Motor neuron (in vitro differentiated cells): ENCODE results near the gene KIAA2012. TPM values are rescaled to one million over a fixed set of nuclear protein-coding genes. Genes with fewer than 3 reads are reported as not detected.

Source experiments
- ATAC-seq, 8 experiments: fragments of 200-7000 bp; cut with Tn5 transposase; replicated peaks in 6 of 8; 2 replicates each; pipeline ENCODE4 v1.8.0; 2021; ENCODE audit warnings: mild to moderate bottlenecking in 8 of 8, moderate library complexity in 8 of 8
- H3K27ac ChIP-seq, 2 donors: fragments of 250-450 bp; sonication (Bioruptor Pico); 2 replicates each; pipeline ENCODE4 v1.9.0; 2021; ENCODE audit warnings: antibody characterized with exemption in 2 of 2, mild to moderate bottlenecking in 2 of 2, moderate library complexity in 1 of 2
- H3K4me1 ChIP-seq, 2 donors: fragments of 250-450 bp; sonication (Bioruptor Pico); replicated peaks in 1 of 2; 2 replicates each; pipeline ENCODE4 v1.6.1; 2021; ENCODE audit warnings: antibody characterized with exemption in 2 of 2, mild to moderate bottlenecking in 2 of 2, moderate library complexity in 1 of 2
- H3K4me3 ChIP-seq, 5 donors: fragments of 250-450 bp; sonication (Bioruptor Pico); 2 replicates each; pipeline ENCODE4 v1.9.0; 2021; ENCODE audit warnings: antibody characterized with exemption in 5 of 5, mild to moderate bottlenecking in 5 of 5, moderate library complexity in 4 of 5
- WGBS, 10 experiments: fragments of 450-650 bp; shearing (Covaris generic); methylation state at CpG; one replicate each; pipeline ENCODE4 v1.0.0; 2022; 5-methylcytosine and 5-hydroxymethylcytosine counted together
- in situ Hi-C, 9 experiments: fragments of 400-800 bp; cut with MboI; loops; one replicate each; pipeline ENCODE4 v1.15.0; 2021; ENCODE audit warnings: low sequenced_read_pairs in 9 of 9, low pct_unique_long_range_greater_than_20kb in 2 of 9; ENCODE audit not compliant: unreplicated experiment in 9 of 9
- total RNA-seq, 8 experiments: library from RNA; unstranded; fragments of 300-600 nt; gene quantifications; 2 replicates each; pipeline versions ENCODE4 v1.2.3 to v1.2.4, GENCODE V29; 2022

The KIAA2012 gene
- total RNA-seq, 8 experiments from 2014 or later = 0.24 to 12.5 (median 0.39) TPM

DNA sequence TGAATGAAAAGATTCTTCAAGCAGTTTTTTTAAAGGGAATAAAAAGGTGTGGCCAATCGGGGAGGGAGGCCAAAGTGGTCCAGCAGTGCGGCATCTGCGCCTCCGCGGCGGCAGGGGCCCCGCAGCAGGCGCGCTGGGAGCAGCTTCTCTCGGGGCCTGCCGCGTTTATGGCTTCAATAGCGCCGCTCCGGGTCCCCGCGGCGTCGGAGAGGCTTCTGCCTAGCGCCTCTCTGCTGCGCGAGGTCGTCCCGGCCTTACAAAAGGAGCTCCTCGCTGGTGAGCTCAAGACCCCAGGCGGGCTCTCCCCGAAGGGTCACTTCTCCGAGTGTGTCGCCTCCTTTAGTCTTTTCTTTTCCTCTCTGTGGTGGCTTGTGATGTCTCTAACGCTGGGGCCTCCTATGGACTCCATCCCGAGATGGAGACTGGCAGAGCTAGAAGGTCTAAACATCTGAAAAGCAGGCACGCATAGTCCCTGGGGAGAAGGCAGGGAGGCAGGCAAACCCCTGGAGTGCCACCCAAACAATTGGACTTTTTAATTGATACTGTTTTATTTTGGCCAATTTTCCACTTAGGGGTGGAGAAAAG, 98.3 kb downstream of the KIAA2012 start:
- WGBS, 10 experiments = 13 to 100% (median 28%) methylated on average over 1 to 7 of the region's 32 CpGs; no CpG with 5 or more reads in 3 of the 10 experiments
- Histone ChIP-seq H3K4me3 (peak overlapping the region; percentile 5 to 28 (median 8)), H3K27ac (no peak overlapping the region), H3K4me1 (peaks cover 3% of the 10 kb centered on the region in 2 donors)
- in situ Hi-C loops = loop anchor here in 4 of 9 experiments (25.0 kb wide), 3 partner anchors 134 to 384 kb away; partner anchors contain the start of genes ALS2 (in 3 of the 4) and FZD7 (in 1 of the 4)
- ATAC-seq = peak in 6 of 8 experiments; percentile 58 to 95 (median 91)

DNA sequence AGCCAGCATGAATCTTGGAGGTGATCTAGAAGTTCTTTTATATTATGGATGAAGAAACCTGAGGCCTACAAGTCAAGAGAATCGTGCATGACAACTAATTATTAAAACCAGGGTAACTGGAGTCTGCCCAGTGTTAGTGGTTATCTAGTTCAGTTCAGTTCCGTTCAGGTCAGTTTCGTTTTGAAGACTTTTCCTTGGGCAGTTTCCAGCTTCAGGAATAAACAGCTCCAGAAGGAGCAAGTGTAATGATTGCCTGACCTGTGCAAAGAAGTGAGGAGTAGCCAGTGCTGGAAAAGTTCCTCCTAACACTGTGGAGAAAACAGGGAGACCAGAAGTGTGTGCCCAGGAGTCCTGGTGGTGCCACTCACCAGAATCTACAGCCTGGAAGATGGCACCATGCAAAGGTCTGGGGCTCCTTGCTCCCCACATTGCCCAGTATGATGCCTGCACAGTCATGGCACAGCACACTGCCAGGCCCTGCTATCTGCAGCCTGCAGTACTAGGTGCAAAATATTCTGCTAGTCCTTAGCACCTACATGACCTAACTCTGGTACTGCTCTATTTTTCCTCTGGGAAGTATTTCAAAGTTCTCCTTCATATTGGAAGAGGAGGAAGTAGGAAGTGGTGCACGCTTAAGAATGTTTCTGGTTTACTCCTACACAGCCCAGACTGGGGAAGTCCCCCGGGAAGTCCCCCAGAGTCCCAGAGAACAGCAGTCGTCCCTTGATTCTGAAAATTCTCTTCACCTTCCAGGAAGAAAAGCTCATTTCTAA, 99.6 kb downstream of the KIAA2012 start:
- H3K4me3 ChIP-seq = no peak overlapping the region
- H3K27ac ChIP-seq = no peak overlapping the region
- in situ Hi-C loops = loop anchor here in 4 of 9 experiments (25.0 kb wide), 3 partner anchors 135 to 385 kb away; partner anchors contain the start of genes ALS2 (in 3 of the 4) and FZD7 (in 1 of the 4)
- 50 to 100% (median 90%) methylated on average over 1 to 6 of the region's 6 CpGs; no CpG with 5 or more reads in 2 of the 10 experiments for WGBS, 10 experiments
- ATAC-seq = no peak
- H3K4me1 ChIP-seq = peaks cover 3% of the 10 kb centered on the region in 2 donors

DNA sequence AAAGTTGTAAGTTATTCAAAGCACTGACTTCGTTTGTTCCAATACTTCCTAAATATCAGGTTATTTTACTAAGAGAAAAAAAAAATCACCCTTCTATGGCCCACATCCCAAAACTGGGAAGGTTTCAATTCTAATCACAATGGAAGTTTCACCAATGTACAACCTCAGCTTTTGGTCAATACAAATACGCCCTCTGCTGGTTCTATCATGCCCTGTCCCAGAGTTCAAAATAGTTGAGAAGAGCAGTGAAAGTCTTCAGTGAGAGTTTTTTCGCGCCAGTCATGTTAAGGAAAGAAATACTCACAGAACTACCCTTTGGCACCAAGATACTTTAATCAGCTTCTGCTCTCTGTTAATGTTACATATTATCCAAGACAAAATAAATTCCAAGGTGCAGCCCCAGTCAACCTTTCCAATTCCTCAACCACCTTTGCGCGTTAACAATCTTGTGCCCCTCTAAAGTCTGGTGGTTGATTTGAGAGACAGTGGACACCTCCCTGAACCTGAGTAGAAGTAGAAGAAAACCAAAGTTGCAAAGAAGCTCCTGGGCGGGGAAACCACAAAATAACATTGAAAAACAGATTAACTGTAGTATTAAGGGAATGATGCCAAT, 105.4 kb downstream of the KIAA2012 start:
- Histone ChIP-seq H3K4me1 (no peaks in the 10 kb centered on the region), H3K27ac (no peak overlapping the region), H3K4me3 (no peak overlapping the region)
- 14 to 93% (median 35%) methylated on average over 1 to 7 of the region's 7 CpGs for WGBS, 10 experiments
- in situ Hi-C loops = loop anchor here in 7 of 9 experiments (25.0 kb wide), 3 partner anchors 316 to 941 kb away; partner anchors contain the start of gene ALS2 (in 6 of the 7)
- peak; percentile 69 to 84 (median 78) for ATAC-seq

DNA sequence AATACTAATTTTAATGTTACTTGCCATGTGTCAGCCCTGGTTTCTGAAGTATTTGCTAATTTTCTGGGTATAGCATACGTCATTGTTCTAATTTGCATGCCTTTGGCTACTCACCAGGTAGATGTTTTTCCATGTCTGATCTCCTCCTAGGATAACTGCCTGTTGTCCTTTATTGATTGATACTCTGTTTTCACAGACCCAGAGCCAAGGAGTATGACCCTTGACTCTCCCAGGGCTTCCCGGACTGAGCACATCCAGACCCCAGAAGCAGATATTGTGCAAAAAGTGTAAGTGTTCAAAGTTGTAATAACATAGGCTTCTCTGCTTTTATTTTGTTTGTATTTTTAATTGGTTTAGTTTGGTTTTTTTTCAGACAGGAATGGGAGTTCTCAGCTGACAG, 111.5 kb downstream of the KIAA2012 start:
- in situ Hi-C loops = loop anchor here in 7 of 9 experiments (10.0 to 25.0 kb wide), 4 partner anchors 322 to 947 kb away; partner anchors contain the start of gene ALS2 (in 6 of the 7)
- no peak overlapping the region for H3K4me3 ChIP-seq
- ATAC-seq = no peak
- H3K4me1 ChIP-seq = no peaks in the 10 kb centered on the region
- 49 to 94% (median 74%) methylated on average over 2 of the region's 2 CpGs; no CpG with 5 or more reads in 4 of the 10 experiments for WGBS, 10 experiments
- H3K27ac ChIP-seq = no peak overlapping the region

DNA sequence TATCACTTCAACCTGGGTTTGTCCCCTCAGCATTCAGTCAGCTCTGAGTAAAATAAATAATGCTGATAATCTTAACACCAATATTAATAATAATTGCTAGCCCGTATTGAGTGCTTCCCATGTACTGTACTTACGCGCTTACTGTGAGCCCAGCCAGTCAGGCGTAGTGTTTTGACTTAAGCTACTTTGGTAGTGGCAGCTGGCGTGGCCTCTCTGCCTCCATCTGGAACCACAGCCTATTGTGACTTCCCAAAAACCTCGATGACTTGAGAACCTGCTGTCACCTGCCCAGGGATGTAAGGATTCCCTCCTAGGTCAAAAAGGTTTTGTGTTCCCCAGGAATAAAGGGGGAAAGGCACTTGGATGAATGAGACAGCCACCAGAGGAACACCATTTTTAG, 112.1 kb downstream of the KIAA2012 start:
- no peak overlapping the region for H3K4me3 ChIP-seq
- no peak overlapping the region for H3K27ac ChIP-seq
- WGBS, 10 experiments = 68 to 100% (median 85%) methylated on average over 2 to 6 of the region's 6 CpGs; no CpG with 5 or more reads in 3 of the 10 experiments
- in situ Hi-C loops = loop anchor here in 7 of 9 experiments (10.0 to 25.0 kb wide), 4 partner anchors 323 to 948 kb away; partner anchors contain the start of gene ALS2 (in 6 of the 7)
- ATAC-seq = no peak
- no peaks in the 10 kb centered on the region for H3K4me1 ChIP-seq

DNA sequence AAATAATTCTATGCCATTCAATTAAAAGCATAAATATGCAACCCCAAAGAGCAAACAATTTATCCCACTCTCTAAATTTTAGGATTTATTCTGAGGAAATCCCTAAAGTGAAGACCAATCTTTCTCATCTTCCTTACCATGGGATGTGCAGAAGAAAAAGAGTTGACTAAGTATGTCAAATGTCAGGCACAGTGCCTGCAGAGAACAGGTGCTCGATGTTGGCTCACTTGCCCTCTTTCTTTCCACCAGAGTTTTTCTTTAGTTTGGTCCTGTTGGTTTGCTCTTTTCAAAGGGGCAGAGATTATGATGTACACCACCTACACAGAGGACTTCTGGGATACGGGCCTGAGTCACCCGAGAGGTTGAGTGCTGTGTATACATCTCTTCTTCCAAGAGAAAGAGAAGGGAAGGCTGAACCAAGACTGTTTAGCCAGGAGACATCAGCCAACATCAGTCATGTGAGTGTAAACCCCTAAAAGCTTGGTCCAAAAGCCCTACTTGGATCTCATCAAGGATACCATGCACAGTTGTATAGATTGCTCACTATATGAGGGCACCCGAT, 113.7 kb downstream of the KIAA2012 start:
- WGBS, 10 experiments = 69 to 100% (median 100%) methylated on average over 1 to 4 of the region's 4 CpGs; no CpG with 5 or more reads in 1 of the 10 experiments

DNA sequence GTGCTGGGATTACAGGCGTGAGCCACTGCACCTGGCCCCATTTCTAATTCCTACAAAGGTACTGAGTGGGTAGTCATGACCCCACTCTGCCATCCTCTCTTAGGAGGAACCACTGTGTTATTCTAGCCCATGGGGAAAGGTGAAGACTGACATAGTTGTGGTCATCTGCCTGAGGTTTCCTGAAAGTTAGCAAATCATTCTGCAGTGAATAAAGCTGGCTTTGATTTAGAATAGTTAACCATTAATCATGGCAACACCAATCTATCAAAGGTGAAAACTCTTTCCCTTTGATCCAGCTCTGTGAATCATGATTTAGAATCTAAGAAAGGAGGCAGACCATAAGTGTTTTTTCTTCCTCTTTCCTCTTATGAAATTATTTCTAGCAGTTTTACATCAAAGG, 114.5 kb downstream of the KIAA2012 start:
- no peak overlapping the region for H3K4me3 ChIP-seq
- ATAC-seq = no peak
- in situ Hi-C loops = loop anchor here in 7 of 9 experiments (10.0 to 25.0 kb wide), 4 partner anchors 325 to 950 kb away; partner anchors contain the start of gene ALS2 (in 6 of the 7)
- no peaks in the 10 kb centered on the region for H3K4me1 ChIP-seq
- no peak overlapping the region for H3K27ac ChIP-seq
- 40 to 43% methylated on average over 1 of the region's 1 CpG; no CpG with 5 or more reads in 8 of the 10 experiments for WGBS, 10 experiments

More for the DNA sequence above, 113.7 kb downstream of the KIAA2012 start:
- H3K27ac ChIP-seq = no peak overlapping the region
- H3K4me3 ChIP-seq = no peak overlapping the region
- ATAC-seq = no peak
- in situ Hi-C loops = loop anchor here in 7 of 9 experiments (10.0 to 25.0 kb wide), 4 partner anchors 324 to 949 kb away; partner anchors contain the start of gene ALS2 (in 6 of the 7)
- no peaks in the 10 kb centered on the region for H3K4me1 ChIP-seq

DNA sequence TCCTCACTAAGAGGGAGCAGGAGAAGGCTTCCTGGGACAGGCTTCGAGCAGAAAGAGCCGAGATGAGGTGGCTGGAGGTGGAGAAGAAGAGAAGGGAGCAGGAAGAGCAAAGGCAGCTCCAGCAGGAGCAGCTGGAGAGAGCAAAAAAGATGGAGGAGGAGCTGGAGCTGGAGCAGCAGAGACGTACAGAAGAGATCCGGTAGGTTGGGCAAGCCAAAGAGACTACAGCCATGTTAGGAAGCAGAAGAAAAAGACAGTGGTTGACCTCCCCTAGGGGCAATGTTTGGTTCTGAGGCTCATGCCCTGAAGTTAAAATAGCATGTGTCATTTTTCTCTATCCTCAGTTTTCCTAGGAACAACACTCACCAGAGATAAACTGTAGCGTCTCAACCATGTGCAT, 120.2 kb downstream of the KIAA2012 start:
- Histone ChIP-seq H3K27ac (no peak overlapping the region), H3K4me3 (no peak overlapping the region), H3K4me1 (no peaks in the 10 kb centered on the region)
- in situ Hi-C loops = loop anchor here in 7 of 9 experiments (25.0 kb wide), 3 partner anchors 331 to 956 kb away; partner anchors contain the start of gene ALS2 (in 6 of the 7)
- no peak for ATAC-seq
- 60 to 100% (median 87%) methylated on average over 1 to 5 of the region's 5 CpGs; no CpG with 5 or more reads in 1 of the 10 experiments for WGBS, 10 experiments

DNA sequence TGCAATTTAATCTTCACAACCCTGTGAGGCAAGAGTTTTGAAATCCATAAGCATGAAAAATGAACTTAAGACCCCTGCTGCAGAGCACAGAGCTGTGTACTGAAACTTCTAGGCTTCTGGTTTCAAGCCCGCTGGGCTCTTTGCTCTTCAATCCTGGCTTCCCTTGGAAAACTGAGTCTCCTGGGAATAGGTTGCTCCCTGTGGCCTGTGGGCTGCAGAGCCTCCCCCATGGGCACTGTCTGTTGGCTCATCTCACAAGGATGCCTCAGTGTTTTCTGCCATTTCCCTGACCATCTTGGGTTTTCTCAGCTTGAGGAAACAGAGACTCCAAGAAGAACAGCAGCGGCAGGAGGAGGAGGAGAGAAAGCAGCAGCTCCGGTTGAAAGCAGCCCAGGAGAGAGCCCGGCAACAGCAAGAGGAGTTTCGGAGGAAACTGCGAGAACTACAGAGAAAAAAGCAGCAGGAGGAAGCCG, 120.9 kb downstream of the KIAA2012 start:
- no peak overlapping the region for H3K4me3 ChIP-seq
- no peak overlapping the region for H3K27ac ChIP-seq
- in situ Hi-C loops = loop anchor here in 7 of 9 experiments (25.0 kb wide), 3 partner anchors 332 to 957 kb away; partner anchors contain the start of gene ALS2 (in 6 of the 7)
- no peak for ATAC-seq
- WGBS, 10 experiments = 20 to 80% (median 67%) methylated on average over 1 to 6 of the region's 7 CpGs; no CpG with 5 or more reads in 3 of the 10 experiments
- H3K4me1 ChIP-seq = no peaks in the 10 kb centered on the region

DNA sequence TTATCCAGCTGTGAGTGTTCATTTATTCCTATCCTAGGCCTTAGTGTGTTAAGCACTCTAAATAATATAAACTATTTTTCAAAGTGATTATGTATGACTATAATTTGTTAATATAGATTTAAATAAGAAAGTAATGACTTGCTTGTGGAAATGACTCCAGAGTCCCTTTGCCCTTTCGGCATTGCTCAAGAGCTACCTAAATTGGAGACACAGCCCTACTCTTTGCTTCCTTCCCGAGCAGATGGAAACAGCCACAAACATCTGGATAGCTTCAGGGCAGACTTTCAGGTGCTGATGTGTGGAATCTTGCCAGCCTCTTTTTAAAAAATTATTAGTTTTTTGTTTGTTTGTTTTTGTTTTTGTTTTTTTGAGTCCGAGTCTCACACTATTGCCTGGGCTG, 121.4 kb downstream of the KIAA2012 start:
- no peak for ATAC-seq
- in situ Hi-C loops = loop anchor here in 7 of 9 experiments (25.0 kb wide), 3 partner anchors 332 to 957 kb away; partner anchors contain the start of gene ALS2 (in 6 of the 7)
- 50 to 100% (median 71%) methylated on average over 1 to 3 of the region's 3 CpGs; no CpG with 5 or more reads in 3 of the 10 experiments for WGBS, 10 experiments

DNA sequence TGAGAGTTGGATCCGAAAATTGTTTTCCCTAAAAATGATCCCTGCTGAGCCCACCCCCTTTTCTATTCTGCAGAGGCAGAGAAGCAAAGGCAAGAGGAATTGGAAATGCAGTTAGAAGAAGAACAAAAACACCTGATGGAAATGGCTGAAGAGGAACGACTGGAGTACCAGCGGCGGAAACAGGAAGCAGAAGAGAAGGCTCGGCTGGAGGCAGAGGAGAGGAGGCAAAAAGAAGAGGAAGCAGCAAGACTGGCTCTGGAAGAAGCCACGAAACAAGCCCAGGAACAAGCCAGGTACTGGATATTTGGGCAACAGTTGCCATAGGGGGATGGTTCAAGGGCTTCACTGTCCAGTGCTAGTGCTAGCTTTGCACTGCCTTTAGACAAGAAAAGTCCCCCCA, 123.7 kb downstream of the KIAA2012 start:
- ATAC-seq = no peak
- no peaks in the 10 kb centered on the region for H3K4me1 ChIP-seq
- H3K27ac ChIP-seq = no peak overlapping the region
- in situ Hi-C loops = loop anchor here in 7 of 9 experiments (25.0 kb wide), 3 partner anchors 334 to 959 kb away; partner anchors contain the start of gene ALS2 (in 6 of the 7)
- H3K4me3 ChIP-seq = no peak overlapping the region
- 20 to 91% (median 80%) methylated on average over 1 to 6 of the region's 6 CpGs for WGBS, 10 experiments

More for the DNA sequence above, 121.4 kb downstream of the KIAA2012 start:
- H3K4me1 ChIP-seq = no peaks in the 10 kb centered on the region
- H3K27ac ChIP-seq = no peak overlapping the region
- no peak overlapping the region for H3K4me3 ChIP-seq
